OCI-LY3 (cell line): ENCODE measurements around the gene CAVIN1.

Experiments
- EZH2phosphoT487 ChIP-seq: fragments of 200-600 bp; shearing (Covaris generic); IDR thresholded peaks from 2 replicates; pipeline ENCODE4 v1.6.1; 2018; ENCODE audit warnings: antibody characterized with exemption, mixed run types, low read depth
- TF ChIP-seq, protein P1 (sequence below): fragments of 200-600, 300-600 bp; sonication (generic); IDR thresholded peaks from 2 replicates; pipeline ENCODE4 v1.5.1; 2014; ENCODE audit warnings: antibody characterized with exemption, low read length, low read depth

- no peak for TF ChIP-seq EZH2phosphoT487
- TF ChIP-seq, protein P1, sequence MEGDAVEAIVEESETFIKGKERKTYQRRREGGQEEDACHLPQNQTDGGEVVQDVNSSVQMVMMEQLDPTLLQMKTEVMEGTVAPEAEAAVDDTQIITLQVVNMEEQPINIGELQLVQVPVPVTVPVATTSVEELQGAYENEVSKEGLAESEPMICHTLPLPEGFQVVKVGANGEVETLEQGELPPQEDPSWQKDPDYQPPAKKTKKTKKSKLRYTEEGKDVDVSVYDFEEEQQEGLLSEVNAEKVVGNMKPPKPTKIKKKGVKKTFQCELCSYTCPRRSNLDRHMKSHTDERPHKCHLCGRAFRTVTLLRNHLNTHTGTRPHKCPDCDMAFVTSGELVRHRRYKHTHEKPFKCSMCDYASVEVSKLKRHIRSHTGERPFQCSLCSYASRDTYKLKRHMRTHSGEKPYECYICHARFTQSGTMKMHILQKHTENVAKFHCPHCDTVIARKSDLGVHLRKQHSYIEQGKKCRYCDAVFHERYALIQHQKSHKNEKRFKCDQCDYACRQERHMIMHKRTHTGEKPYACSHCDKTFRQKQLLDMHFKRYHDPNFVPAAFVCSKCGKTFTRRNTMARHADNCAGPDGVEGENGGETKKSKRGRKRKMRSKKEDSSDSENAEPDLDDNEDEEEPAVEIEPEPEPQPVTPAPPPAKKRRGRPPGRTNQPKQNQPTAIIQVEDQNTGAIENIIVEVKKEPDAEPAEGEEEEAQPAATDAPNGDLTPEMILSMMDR = no peak
These were observed 30.4 kb upstream of the CAVIN1 start for GRCh38 chr17:42453439-42453838.
